Suprapubic skin (tissue), 4 donors: ENCODE data around the gene PDE3B. TPM values are rescaled to one million over a fixed set of nuclear protein-coding genes. Genes with fewer than 3 reads are reported as not detected.

Source experiments
- DNase-seq, 2 donors: peaks; one replicate each; pipeline ENCODE4 v3.0.0-alpha.2; 2019; ENCODE audit warnings: low spot score in 2 of 2
- H3K27ac ChIP-seq: fragments of 200-600 bp; sonication (generic); one replicate; pipeline ENCODE4 v1.5.1; 2019
- H3K27me3 ChIP-seq: fragments of 200-600 bp; sonication (generic); one replicate; pipeline ENCODE4 v1.5.1; 2019
- H3K36me3 ChIP-seq: fragments of 200-600 bp; sonication (generic); one replicate; pipeline ENCODE4 v1.5.1; 2019
- H3K4me1 ChIP-seq: fragments of 200-600 bp; sonication (generic); one replicate; pipeline ENCODE4 v1.5.1; 2019
- H3K4me3 ChIP-seq: fragments of 200-600 bp; sonication (generic); one replicate; pipeline ENCODE4 v1.5.1; 2019; ENCODE audit warnings: mild to moderate bottlenecking
- H3K9me3 ChIP-seq: fragments of 200-600 bp; sonication (generic); one replicate; pipeline ENCODE4 v1.5.1; 2019
- EP300 ChIP-seq: sonication (generic); formaldehyde crosslinking; IDR thresholded peaks from one replicate; pipeline ENCODE4 v1.6.1; 2017; ENCODE audit warnings: antibody characterized with exemption
- POLR2A ChIP-seq, 2 donors: fragments of 450-650 bp; IDR thresholded peaks; one replicate each; pipeline ENCODE4 v1.6.1; 2017; ENCODE audit warnings: antibody characterized with exemption in 2 of 2, mild to moderate bottlenecking in 2 of 2, moderate library complexity in 2 of 2
- POLR2AphosphoS5 ChIP-seq, 3 donors: sonication (generic); formaldehyde crosslinking; IDR thresholded peaks; one replicate each; pipeline ENCODE4 v1.6.1; 2017; ENCODE audit warnings: antibody characterized with exemption in 3 of 3
- WGBS: methylation state at CpG from one replicate; pipeline ENCODE4 v1.1.5; 2018; 5-methylcytosine and 5-hydroxymethylcytosine counted together
- total RNA-seq, 4 donors: library from RNA; depleted of rRNA; stranded (reverse); fragments of >200 nt; gene quantifications; one replicate each; pipeline ENCODE4 v1.1.0, GENCODE V29; 2016
- TF ChIP-seq, protein P1 (sequence below), 2 donors: fragments of 200-600 bp in 1 of 2; fragments of 450-650 bp in 1 of 2; sonication (generic) in 1 of 2; IDR thresholded peaks; one replicate each; pipeline ENCODE4 v1.5.1; 2016 to 2019; ENCODE audit warnings: antibody characterized with exemption in 2 of 2, mild to moderate bottlenecking in 1 of 2, moderate library complexity in 1 of 2

Gene PDE3B
- total RNA-seq, 4 donors from 2014 or later, result 1.9 to 6.8 (median 2.7) TPM

DNA sequence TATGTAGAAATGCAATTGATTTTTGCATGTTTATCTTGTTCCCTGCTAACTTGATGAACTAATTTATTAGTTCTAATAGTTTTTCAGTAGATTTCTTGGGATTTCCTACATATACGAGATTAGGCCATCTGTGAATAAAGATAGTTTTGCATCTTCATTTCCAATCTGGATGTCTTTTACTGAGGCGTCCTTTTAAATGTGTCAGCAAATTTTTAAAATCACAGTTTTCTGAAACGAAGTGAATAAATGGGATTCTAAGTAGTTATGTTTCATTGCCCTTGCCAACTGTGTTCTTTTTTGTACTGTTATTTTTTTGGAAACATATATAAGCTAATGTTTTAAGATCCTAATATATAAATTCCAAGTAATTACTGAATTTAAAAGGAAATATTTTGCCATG lies 198.4 kb downstream of the PDE3B start:
- Histone ChIP-seq H3K9me3 (no peaks in the 10 kb centered on the region), H3K36me3 (no peaks in the 10 kb centered on the region), H3K4me3 (no peak overlapping the region), H3K27ac (no peak overlapping the region), H3K27me3 (no peaks in the 10 kb centered on the region), H3K4me1 (no peaks in the 10 kb centered on the region)
- WGBS, result 89% methylated on average over 3 of the region's 3 CpGs
- no peak for TF ChIP-seq POLR2AphosphoS5 (IDR thresholded peaks at IDR 0.05)
- TF ChIP-seq, protein P1, sequence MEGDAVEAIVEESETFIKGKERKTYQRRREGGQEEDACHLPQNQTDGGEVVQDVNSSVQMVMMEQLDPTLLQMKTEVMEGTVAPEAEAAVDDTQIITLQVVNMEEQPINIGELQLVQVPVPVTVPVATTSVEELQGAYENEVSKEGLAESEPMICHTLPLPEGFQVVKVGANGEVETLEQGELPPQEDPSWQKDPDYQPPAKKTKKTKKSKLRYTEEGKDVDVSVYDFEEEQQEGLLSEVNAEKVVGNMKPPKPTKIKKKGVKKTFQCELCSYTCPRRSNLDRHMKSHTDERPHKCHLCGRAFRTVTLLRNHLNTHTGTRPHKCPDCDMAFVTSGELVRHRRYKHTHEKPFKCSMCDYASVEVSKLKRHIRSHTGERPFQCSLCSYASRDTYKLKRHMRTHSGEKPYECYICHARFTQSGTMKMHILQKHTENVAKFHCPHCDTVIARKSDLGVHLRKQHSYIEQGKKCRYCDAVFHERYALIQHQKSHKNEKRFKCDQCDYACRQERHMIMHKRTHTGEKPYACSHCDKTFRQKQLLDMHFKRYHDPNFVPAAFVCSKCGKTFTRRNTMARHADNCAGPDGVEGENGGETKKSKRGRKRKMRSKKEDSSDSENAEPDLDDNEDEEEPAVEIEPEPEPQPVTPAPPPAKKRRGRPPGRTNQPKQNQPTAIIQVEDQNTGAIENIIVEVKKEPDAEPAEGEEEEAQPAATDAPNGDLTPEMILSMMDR (IDR thresholded peaks at IDR 0.05), result no peak
- TF ChIP-seq POLR2A (IDR thresholded peaks at IDR 0.05), result no peak
- no peak for TF ChIP-seq EP300
- no peak for DNase-seq

DNA sequence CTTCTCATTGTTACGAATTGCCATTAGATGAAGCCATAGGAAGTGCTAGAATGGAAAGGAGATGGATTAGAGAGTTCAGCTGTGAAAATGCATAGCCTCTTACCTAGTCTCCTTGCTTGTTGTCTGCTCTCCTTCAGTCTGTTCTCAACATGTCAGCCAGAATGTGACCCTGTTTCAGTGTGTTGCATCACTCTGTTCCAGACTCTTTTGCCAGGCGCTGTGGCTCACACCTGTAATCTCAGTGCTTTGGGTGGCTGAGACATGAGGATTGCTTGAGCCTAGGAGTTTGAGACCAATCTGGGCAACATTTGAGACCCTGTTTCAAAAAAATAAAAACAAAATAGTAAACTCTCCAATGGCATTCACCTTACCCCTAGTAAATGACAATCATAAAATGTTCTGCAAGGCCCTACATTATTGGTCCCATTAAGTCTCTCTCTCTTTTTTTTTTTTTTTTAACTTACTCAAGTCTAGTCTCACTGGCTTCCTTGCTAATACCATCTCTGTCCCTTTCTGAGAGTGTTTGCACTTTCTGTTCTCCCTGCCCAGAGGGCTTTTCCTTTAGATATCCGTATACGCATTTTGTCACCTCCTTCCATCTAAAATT lies 209.1 kb downstream of the PDE3B start:
- no peaks in the 10 kb centered on the region for H3K27me3 ChIP-seq
- no peak overlapping the region for H3K27ac ChIP-seq
- H3K4me3 ChIP-seq, result no peak overlapping the region
- H3K9me3 ChIP-seq, result no peaks in the 10 kb centered on the region
- no peak for DNase-seq
- no peaks in the 10 kb centered on the region for H3K36me3 ChIP-seq
- TF ChIP-seq EP300, result no peak
- TF ChIP-seq POLR2AphosphoS5 (IDR thresholded peaks at IDR 0.05), result no peak
- no peaks in the 10 kb centered on the region for H3K4me1 ChIP-seq
- 96% methylated on average over 4 of the region's 4 CpGs for WGBS

DNA sequence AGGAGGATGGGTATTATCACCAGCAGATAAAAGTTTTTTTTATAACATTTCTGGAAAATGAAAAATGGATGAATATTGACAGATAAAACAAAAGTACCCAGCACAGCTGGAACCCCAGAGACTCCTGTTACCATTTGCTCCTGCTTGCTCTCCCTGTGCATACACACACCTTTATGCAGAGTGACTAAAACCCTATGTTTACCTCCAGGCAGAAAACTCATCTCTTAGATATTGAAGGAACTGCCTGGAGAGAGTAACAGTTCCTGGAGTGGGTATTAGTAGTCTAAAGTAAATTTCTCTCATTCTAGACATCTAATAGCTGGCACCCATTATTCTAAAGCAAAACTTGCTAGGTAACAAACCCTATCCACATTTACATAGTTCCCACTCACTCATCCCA lies 210.5 kb downstream of the PDE3B start:
- Histone ChIP-seq H3K9me3 (no peaks in the 10 kb centered on the region), H3K4me3 (no peak overlapping the region), H3K4me1 (no peaks in the 10 kb centered on the region), H3K27ac (no peak overlapping the region), H3K27me3 (no peaks in the 10 kb centered on the region), H3K36me3 (no peaks in the 10 kb centered on the region)
- TF ChIP-seq POLR2A (IDR thresholded peaks at IDR 0.05), result no peak
- TF ChIP-seq, protein P1 (IDR thresholded peaks at IDR 0.05), result no peak
- TF ChIP-seq POLR2AphosphoS5 (IDR thresholded peaks at IDR 0.05), result no peak
- TF ChIP-seq EP300, result no peak
- DNase-seq, result no peak

DNA sequence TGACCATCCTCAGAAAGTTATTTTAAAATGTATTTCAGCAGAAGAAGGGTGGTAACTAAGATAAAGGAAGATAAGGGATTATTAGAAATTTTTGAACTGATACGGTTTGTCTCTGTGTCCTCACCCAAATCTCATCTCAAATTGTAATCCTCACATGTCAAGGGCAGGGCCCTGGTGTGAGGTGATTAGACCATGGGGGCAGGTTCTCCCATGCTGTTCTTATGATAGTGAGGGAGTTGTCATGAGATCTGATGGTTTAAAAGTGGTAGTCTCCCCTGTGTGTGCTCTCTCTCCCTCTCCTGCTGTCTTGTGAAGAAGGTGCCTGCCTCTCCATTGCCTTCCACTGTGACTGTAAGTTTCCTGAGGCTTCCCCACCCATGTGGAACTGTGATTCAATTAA lies 212.3 kb downstream of the PDE3B start:
- Histone ChIP-seq H3K27ac (no peak overlapping the region), H3K36me3 (no peaks in the 10 kb centered on the region)

DNA sequence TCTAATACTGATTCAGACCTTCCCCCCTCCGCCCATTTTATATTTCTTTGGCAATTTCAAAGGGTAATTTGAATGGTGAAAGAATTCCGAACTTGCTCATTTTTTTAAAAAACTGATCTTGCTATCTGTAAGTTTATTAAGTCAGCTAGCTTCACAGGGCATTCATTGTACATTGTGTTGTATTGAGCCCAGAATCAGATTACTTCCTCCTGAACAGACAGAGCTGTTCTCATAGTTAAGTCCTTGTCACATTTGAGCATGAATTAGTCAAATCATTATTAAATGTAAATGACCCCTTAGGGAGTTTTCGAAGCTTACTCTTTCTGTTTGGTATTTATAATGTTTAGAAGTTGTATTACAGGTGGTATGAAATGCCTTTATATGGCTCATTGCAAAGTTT lies 214.0 kb downstream of the PDE3B start:
- no peaks in the 10 kb centered on the region for H3K36me3 ChIP-seq
- H3K9me3 ChIP-seq, result no peaks in the 10 kb centered on the region
- no peaks in the 10 kb centered on the region for H3K27me3 ChIP-seq
- H3K27ac ChIP-seq, result no peak overlapping the region
- H3K4me1 ChIP-seq, result no peaks in the 10 kb centered on the region
- 74% methylated on average over 3 of the region's 3 CpGs for WGBS
- no peak overlapping the region for H3K4me3 ChIP-seq
- DNase-seq, result no peak
- TF ChIP-seq, protein P1 (IDR thresholded peaks at IDR 0.05), result no peak
- no peak for TF ChIP-seq EP300
- TF ChIP-seq POLR2A (IDR thresholded peaks at IDR 0.05), result no peak
- no peak for TF ChIP-seq POLR2AphosphoS5 (IDR thresholded peaks at IDR 0.05)

More for the DNA sequence above, 212.3 kb downstream of the PDE3B start:
- 68% methylated on average over 1 of the region's 1 CpG for WGBS
- no peak for TF ChIP-seq EP300
- no peak for TF ChIP-seq POLR2A (IDR thresholded peaks at IDR 0.05)
- TF ChIP-seq POLR2AphosphoS5 (IDR thresholded peaks at IDR 0.05), result no peak
- TF ChIP-seq, protein P1 (IDR thresholded peaks at IDR 0.05), result no peak
- H3K9me3 ChIP-seq, result no peaks in the 10 kb centered on the region
- no peaks in the 10 kb centered on the region for H3K4me1 ChIP-seq
- H3K4me3 ChIP-seq, result no peak overlapping the region
- H3K27me3 ChIP-seq, result no peaks in the 10 kb centered on the region
- DNase-seq, result no peak

DNA sequence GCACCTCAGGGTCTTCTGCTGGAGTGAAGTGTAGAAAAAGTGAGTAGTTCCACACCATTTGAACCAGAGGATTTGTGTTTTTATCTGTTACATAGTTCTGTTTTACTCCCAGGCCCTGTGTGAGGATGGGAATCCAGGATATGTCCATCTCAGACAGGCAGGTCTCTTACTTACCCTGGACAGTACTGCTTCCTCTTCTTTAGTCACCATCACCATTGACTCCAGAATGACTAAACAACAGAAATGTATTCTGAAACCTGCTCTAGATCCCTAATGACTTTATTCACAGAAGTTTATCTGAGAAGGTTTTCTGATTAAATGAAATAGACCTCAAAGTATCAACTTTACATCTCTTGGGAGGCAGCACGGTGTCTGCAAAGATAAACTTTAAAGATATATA lies 214.8 kb downstream of the PDE3B start:
- H3K27me3 ChIP-seq, result no peaks in the 10 kb centered on the region
- H3K36me3 ChIP-seq, result no peaks in the 10 kb centered on the region
- no peak for TF ChIP-seq POLR2A (IDR thresholded peaks at IDR 0.05)
- no peak for TF ChIP-seq POLR2AphosphoS5 (IDR thresholded peaks at IDR 0.05)
- no peak for TF ChIP-seq EP300
- TF ChIP-seq, protein P1 (IDR thresholded peaks at IDR 0.05), result no peak
- no peaks in the 10 kb centered on the region for H3K9me3 ChIP-seq
- DNase-seq, result no peak
- H3K4me3 ChIP-seq, result no peak overlapping the region
- H3K4me1 ChIP-seq, result no peaks in the 10 kb centered on the region
- H3K27ac ChIP-seq, result no peak overlapping the region
- 84% methylated on average over 1 of the region's 1 CpG for WGBS
